Esophagus muscularis mucosa (tissue), 4 donors: ENCODE data around the gene CRYBG1. TPM values are rescaled to one million over a fixed set of nuclear protein-coding genes. Genes with fewer than 3 reads are reported as not detected.

Source experiments
- DNase-seq: peaks from one replicate; pipeline ENCODE4 v3.0.0-alpha.2; 2017; ENCODE audit errors: extremely low spot score
- H3K27ac ChIP-seq, 4 donors: fragments of 200-600 bp; sonication (generic); replicated peaks in 1 of 4; 1 replicate in 3 of 4; 2 replicates in 1 of 4; pipeline ENCODE4 v1.5.1; 2016 to 2019; ENCODE audit warnings: mild to moderate bottlenecking in 1 of 4
- H3K27me3 ChIP-seq, 4 donors: fragments of 200-600 bp; sonication (generic); one replicate each; pipeline versions ENCODE4 v1.5.1 to v1.6.0; 2016 to 2019
- H3K36me3 ChIP-seq, 4 donors: fragments of 200-600 bp; sonication (generic); one replicate each; pipeline ENCODE4 v1.5.1; 2016 to 2019
- H3K4me1 ChIP-seq, 4 donors: fragments of 200-600 bp; sonication (generic); one replicate each; pipeline ENCODE4 v1.5.1; 2016 to 2019
- H3K4me3 ChIP-seq, 4 donors: fragments of 200-600 bp; sonication (generic); 1 replicate in 2 of 4; 2 replicates in 2 of 4; pipeline ENCODE4 v1.5.1; 2016 to 2019; ENCODE audit warnings: mild to moderate bottlenecking in 4 of 4, moderate library complexity in 1 of 4
- H3K9me3 ChIP-seq, 4 donors: fragments of 200-600 bp; sonication (generic); 1 replicate in 3 of 4; 2 replicates in 1 of 4; pipeline ENCODE4 v1.5.1; 2016 to 2019
- CTCF ChIP-seq, 3 experiments: fragments of 200-600 bp in 2 of 3; fragments of 450-650 bp in 1 of 3; sonication (generic) in 2 of 3; IDR thresholded peaks; one replicate each; pipeline ENCODE4 v1.5.1; 2017 to 2019; ENCODE audit warnings: antibody characterized with exemption in 3 of 3, mild to moderate bottlenecking in 2 of 3, moderate library complexity in 1 of 3
- EP300 ChIP-seq: sonication (generic); formaldehyde crosslinking; IDR thresholded peaks from one replicate; pipeline ENCODE4 v1.6.1; 2017; ENCODE audit warnings: antibody characterized with exemption
- POLR2A ChIP-seq: fragments of 450-650 bp; IDR thresholded peaks from one replicate; pipeline ENCODE4 v1.6.1; 2017; ENCODE audit warnings: antibody characterized with exemption, moderate library complexity, mild to moderate bottlenecking, low read depth
- POLR2AphosphoS5 ChIP-seq, 2 donors: sonication (generic); formaldehyde crosslinking; IDR thresholded peaks; one replicate each; pipeline ENCODE4 v1.6.1; 2017; ENCODE audit warnings: antibody characterized with exemption in 2 of 2
- WGBS: methylation state at CpG from one replicate; pipeline ENCODE4 v1.1.5; 2018; 5-methylcytosine and 5-hydroxymethylcytosine counted together
- intact Hi-C: fragments of 100-400 bp; cut with DNase I; formaldehyde crosslinking; loops from one replicate; pipeline ENCODE4 v1.15.1; 2023
- total RNA-seq, 4 donors: library from RNA; depleted of rRNA; stranded (reverse); fragments of >200 nt; gene quantifications; one replicate each; pipeline versions ENCODE4 v1.1.0 to v1.2.1, GENCODE V29; 2016

CRYBG1 gene
- total RNA-seq, 4 donors from 2014 or later, result 2.1 to 4.5 (median 3.6) TPM

- DNase-seq, result no peak
- Histone ChIP-seq H3K9me3 (no peaks in the 10 kb centered on the region), H3K27ac (no peak overlapping the region), H3K4me1 (no peaks in the 10 kb centered on the region), H3K36me3 (no peaks in the 10 kb centered on the region), H3K4me3 (no peak overlapping the region), H3K27me3 (peaks cover 0 to 6% (median 0%) of the 10 kb centered on the region in 4 donors)
- intact Hi-C loops, result no loop called here
- TF ChIP-seq EP300, result no peak
- TF ChIP-seq POLR2AphosphoS5 (IDR thresholded peaks at IDR 0.05), result no peak
- no peak for TF ChIP-seq POLR2A
- TF ChIP-seq CTCF (IDR thresholded peaks at IDR 0.05), result no peak
- WGBS, result 64% methylated on average over 7 of the region's 7 CpGs
These were observed 90.9 kb downstream of the CRYBG1 start for GRCh38 chr6:106451439-106451838.

DNA sequence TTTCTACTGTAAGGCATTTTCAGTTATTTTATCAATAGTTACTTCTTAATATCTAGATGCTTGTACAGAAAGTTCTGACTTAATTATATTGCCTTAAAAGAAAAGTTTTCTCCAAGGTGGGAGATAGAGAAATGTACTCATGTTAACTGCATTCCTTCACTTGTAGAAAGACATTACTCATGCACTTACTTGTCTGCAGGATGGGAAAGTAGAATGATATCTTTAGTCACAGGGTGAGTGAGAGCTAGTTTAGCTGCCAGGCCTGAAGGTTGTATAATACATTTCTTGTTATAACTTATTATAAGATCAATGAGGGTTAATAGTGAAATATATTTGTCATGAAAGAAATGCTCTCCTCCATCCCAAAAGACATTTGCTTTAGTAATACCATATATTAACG is 92.1 kb downstream of the CRYBG1 start:
- H3K27ac ChIP-seq, result no peak overlapping the region
- intact Hi-C loops, result no loop called here

GRCh38 chr6:106453756-106454367 is 93.3 kb downstream of the CRYBG1 start:
- H3K4me3 ChIP-seq, result no peak overlapping the region
- no peaks in the 10 kb centered on the region for H3K36me3 ChIP-seq
- no peak overlapping the region for H3K27ac ChIP-seq
- H3K4me1 ChIP-seq, result no peaks in the 10 kb centered on the region
- no peaks in the 10 kb centered on the region for H3K9me3 ChIP-seq
- intact Hi-C loops, result no loop called here
- no peaks in the 10 kb centered on the region for H3K27me3 ChIP-seq
- DNase-seq, result no peak
- 74% methylated on average over 6 of the region's 6 CpGs for WGBS
- no peak for TF ChIP-seq EP300
- no peak for TF ChIP-seq POLR2A
- TF ChIP-seq POLR2AphosphoS5 (IDR thresholded peaks at IDR 0.05), result no peak
- TF ChIP-seq CTCF (IDR thresholded peaks at IDR 0.05), result no peak

More for the DNA sequence above, 92.1 kb downstream of the CRYBG1 start:
- Histone ChIP-seq H3K27me3 (peaks cover 0 to 6% (median 0%) of the 10 kb centered on the region in 4 donors), H3K4me1 (no peaks in the 10 kb centered on the region), H3K9me3 (no peaks in the 10 kb centered on the region), H3K36me3 (no peaks in the 10 kb centered on the region), H3K4me3 (no peak overlapping the region)
- no peak for DNase-seq
- TF ChIP-seq POLR2A (no peak), POLR2AphosphoS5 (IDR thresholded peaks at IDR 0.05) (no peak)
- 47% methylated on average over 1 of the region's 1 CpG for WGBS

- H3K36me3 ChIP-seq, result no peaks in the 10 kb centered on the region
These were observed 96.2 kb downstream of the CRYBG1 start for GRCh38 chr6:106456756-106457155.

More at GRCh38 chr6:106456756-106457155, 96.2 kb downstream of the CRYBG1 start:
- H3K9me3 ChIP-seq, result no peaks in the 10 kb centered on the region
- intact Hi-C loops, result no loop called here
- WGBS, result 68% methylated on average over 1 of the region's 1 CpG
- TF ChIP-seq CTCF (IDR thresholded peaks at IDR 0.05) (no peak), EP300 (no peak), POLR2AphosphoS5 (IDR thresholded peaks at IDR 0.05) (no peak), POLR2A (no peak)
- H3K4me3 ChIP-seq, result no peak overlapping the region
- no peaks in the 10 kb centered on the region for H3K4me1 ChIP-seq
- DNase-seq, result no peak
- H3K27me3 ChIP-seq, result no peaks in the 10 kb centered on the region
- no peak overlapping the region for H3K27ac ChIP-seq
